GM18517 (cell line): Measurements from ENCODE around the gene UNG.

Source experiments
- ATAC-seq: cut with Tn5 transposase; IDR thresholded peaks from one replicate; pipeline ENCODE4 v1.9.1; 2021; ENCODE audit warnings: mild to moderate bottlenecking, moderate library complexity; ENCODE audit not compliant: unreplicated experiment

The UNG gene

GRCh38 chr12:109154451-109155438 is 57.3 kb downstream of the UNG start:
- ATAC-seq: peak; percentile 72

GRCh38 chr12:109156036-109156435 is 58.6 kb downstream of the UNG start:
- ATAC-seq: no peak

DNA sequence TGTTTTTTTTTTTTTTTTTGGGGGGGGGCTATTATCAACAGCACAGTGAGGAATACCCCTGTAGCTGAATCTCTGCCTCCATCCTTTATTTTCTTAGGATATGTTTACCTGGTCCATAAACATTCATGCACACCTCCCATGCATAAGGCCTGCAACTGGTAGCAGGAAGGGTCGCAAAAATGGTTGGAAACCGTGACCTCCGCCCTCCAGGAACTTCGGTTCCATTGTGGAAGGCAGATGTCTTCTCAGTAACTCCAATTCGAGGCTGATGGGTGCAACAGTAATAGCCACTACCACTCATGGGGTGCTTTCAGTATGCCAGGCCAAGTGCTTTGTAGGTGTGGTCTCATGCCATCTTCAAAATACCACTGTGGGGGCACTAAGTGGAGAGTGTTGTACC is 59.2 kb downstream of the UNG start:
- ATAC-seq: no peak

- no peak for ATAC-seq
Observed at GRCh38 chr12:109157986-109158385, 60.6 kb downstream of the UNG start.

DNA sequence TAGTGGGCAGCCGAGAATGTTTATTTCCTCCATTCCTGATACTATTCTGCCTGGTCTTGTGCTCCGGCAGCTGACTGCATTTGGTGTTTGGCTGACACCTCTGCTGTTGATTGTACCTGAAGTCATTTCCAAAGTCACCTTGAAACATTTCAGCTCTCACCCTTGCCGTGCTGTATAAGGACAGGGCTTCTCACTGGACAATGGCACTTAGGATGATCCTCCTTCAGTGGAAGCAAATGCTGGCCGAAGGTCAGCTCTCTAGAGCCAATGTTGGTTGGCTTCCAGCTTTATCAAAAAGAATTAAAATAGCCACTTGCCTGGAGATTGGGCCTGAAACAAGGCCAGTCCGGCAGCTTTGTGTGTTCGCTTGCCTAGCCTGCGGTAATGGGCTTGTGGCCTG is 63.0 kb downstream of the UNG start:
- no peak for ATAC-seq
